GM20431 (cell line): Measurements from ENCODE around the gene M6PR.

ENCODE experiments used
- in situ Hi-C: fragments of 300-500 bp; cut with MseI, MboI; formaldehyde crosslinking; loops from one replicate; pipeline ENCODE4 v1.15.0; 2020; ENCODE audit warnings: low sequenced_read_pairs; ENCODE audit not compliant: unreplicated experiment

The M6PR gene

GRCh38 chr12:8949342-8950220 lies at the start of gene M6PR:
Gene M6PR, minus strand, starts transcription at chr12:8949645. Its CDS starts 3,241 bp downstream, at chr12:8946404.
- in situ Hi-C loops, result no loop called here

DNA sequence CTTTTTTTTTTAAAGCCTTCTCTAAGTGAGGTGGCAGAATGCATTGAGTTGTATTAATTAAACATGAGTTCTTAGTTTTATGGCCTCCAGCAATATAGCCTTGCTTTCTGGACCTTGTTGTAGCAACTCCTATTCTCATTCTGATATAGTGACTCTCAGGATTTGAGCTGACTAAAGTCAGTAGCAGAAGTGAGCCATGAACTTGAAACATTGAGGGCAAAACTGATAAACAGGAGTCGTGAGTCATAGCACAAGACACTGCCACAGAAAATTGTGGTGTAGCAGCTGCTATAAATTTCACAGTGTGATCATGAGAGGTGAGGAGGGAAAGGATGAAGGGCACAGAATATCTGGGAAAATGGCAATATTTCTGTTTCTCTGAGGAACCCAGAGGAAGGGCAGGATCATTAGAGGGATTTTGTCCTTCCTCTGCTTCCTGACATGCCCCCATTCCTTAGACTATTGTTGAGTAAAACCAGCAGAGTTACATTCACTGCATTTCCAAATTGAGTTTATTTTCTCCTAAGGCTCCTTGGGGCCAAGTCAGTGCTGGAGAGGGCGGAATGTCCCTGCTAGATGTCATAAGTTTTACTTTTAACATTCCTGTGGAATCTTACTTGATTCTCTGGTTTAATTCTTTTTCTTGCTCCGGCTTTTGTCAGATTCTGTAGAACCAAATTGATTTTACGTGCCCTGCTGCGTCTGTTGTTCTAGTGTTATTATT lies 47.4 kb upstream of the M6PR start:
- in situ Hi-C loops, result no loop called here

GRCh38 chr12:8995021-8995775 lies 45.8 kb upstream of the M6PR start:
- in situ Hi-C loops, result no loop called here

DNA sequence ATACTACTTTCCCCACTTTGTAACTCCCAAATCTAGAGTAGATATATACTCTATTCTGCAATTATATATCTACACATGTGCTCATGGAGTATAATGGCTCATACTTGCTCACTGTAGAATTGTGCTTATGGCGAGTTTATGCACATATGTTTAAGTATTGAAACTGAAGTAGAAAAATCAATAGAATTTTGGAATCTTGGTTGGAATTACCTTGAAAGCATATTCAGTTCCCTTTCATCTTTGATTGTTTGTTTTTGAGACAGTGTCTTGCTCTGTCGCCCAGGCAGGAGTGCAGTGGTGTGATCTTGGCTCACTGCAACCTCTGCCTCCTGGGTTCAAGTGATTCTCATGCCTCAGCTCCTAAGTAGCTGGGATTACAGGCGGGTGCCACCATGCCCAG lies 44.4 kb upstream of the M6PR start:
- in situ Hi-C loops, result no loop called here

GRCh38 chr12:8991371-8992345 lies 42.2 kb upstream of the M6PR start:
- in situ Hi-C loops, result no loop called here

GRCh38 chr12:8989413-8989812 lies 40.0 kb upstream of the M6PR start, which contains the start of gene KLRG1:
Gene KLRG1, plus strand, starts transcription at chr12:8989546. Its CDS starts 90 bp downstream, at chr12:8989636.
- in situ Hi-C loops, result no loop called here

DNA sequence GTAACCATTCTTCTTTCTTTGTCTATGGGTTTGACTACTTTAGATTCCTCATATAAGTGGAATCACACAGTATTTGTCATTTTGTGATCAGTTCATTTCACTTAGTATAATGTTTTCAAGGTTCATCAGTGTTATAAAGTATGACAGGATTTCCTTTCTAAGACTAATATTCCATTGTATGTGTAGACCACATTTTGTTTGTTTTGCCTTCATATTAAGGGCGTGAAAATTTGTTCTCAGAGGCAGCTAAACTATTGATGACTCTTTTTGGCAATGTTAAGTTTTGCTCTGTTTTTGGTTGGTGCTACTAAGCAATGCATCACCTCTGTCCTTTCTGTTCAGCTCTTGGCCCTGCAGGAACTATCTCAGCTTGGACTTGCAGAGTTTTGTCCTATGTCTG lies 38.2 kb upstream of the M6PR start:
- in situ Hi-C loops, result no loop called here

GRCh38 chr12:8987163-8987562 lies 37.7 kb upstream of the M6PR start:
- in situ Hi-C loops, result no loop called here

DNA sequence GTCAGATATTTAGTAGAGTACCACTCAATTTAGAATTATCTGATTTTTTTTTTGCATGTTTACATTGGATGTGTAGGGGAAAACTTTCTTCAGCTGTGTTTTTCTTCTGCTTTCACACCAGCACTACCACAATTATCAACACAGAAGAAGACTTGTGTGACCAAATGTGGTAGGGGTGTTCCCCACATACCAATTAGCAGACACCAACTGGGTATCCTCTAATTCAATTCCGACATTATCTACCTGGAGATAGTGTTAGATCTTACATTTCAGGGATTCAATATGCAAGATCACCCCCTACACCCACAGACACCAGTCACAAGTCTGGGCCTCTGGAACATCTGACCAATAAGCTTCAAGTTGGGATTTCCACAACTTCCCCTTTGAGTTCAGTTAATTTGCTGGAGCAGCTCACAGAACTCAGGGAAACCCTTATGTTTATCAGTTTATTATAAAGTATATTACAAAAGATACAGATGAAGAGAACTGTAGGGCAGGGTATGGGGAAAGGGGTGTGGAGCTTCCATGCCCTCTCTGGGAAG lies 35.8 kb upstream of the M6PR start:
- in situ Hi-C loops, result no loop called here

- in situ Hi-C loops, result no loop called here
Observed at GRCh38 chr12:8980137-8980536, 30.7 kb upstream of the M6PR start.

- in situ Hi-C loops, result no loop called here
Observed at GRCh38 chr12:8970432-8970831, 21.0 kb upstream of the M6PR start.

GRCh38 chr12:8969861-8970411 lies 20.5 kb upstream of the M6PR start:
- in situ Hi-C loops, result no loop called here

DNA sequence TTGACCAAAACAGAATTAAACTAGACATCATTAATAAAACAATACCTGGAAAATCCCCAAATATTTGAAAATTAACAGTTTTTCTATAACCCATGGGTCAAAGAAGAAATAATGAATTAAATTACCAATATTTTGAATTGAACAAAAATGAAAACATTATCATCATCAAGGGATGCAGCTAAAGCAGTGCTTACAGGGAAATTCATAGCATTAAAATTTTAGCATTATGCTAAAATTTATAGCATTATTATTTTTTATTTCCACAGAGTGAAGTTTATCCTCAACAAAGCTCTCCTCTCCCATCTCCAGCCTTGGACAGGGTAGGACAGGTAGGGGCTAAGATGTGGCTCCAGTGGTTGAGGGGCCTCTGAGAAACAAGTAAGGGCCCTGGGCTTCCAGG lies 19.3 kb upstream of the M6PR start:
- in situ Hi-C loops, result no loop called here

DNA sequence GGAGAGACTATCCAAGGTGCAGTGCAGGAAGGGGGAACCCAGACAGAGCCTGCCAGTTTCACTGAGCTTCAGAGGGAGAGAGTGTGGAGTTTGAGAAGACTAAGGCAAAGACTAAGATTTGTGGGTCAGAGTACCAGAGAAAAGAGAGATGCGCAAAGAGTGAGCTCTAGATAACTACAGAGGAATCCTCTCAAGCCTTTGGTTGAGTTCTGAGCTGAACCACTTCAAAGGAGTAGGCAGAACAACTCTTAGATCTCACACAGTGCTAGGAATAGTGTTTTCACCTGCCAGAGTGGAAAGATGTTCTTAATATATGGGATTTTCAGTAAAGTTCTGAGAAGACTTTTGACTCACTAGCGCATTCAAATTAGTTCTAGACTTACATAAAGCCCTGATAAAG lies 10.7 kb upstream of the M6PR start:
- in situ Hi-C loops, result no loop called here

DNA sequence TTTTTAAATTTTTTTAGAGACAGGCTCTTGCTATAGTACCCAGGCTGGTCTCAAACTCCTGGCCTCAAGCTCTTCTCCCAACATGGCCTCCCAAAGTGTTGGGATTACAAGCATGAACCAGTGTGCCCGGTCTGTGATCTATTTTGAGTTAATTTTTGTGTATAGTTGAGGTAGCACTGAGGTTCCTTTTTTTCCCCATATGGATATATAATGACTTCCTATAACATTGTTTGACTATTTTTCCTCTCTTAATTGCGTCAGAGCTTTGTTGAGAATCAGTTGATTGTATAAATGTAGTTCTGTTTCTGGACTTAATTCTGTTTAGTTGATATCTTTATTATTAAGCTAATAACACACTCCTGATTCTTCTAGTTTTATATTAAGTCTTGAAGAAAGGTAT lies 8.6 kb upstream of the M6PR start:
- in situ Hi-C loops, result no loop called here

- in situ Hi-C loops, result no loop called here
Observed at GRCh38 chr12:8957561-8957960, 8.1 kb upstream of the M6PR start.

DNA sequence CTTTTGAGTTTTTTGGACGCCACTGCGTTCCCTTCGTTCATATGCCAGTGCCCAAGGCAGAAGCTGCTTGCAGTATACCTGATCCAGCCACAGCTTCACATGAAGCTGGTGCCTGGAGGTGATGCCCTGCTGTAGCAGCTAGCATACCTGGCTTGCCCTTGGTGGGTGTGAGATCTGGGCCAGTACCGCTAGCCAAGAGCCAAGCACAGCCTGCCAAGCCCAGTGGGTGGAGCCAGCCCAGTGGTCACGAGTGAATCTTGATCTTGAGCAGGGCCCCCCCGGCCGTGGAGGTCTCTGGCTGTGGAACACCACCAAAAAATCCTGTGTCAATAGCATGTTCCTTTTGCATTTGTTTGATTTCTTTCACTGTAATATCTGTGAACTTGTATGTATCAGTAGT lies 7.3 kb upstream of the M6PR start:
- in situ Hi-C loops, result no loop called here

GRCh38 chr12:8956073-8956472 lies 6.6 kb upstream of the M6PR start:
- in situ Hi-C loops, result no loop called here
